Thymus (tissue), 11 donors: ENCODE measurements around the gene ARF3. TPM values are rescaled to one million over a fixed set of nuclear protein-coding genes. Genes with fewer than 3 reads are reported as not detected.
A peak's percentile ranks its signal among the peaks of the same experiment; 100 is the strongest.
"Not testable (repeated sequence)": the region's sequence is repeated elsewhere in the genome, so short reads cannot be mapped to it uniquely, and the experiment has no call there.

Experiments
- DNase-seq, 9 donors: peaks; one replicate each; pipeline ENCODE4 v3.0.0-alpha.2; 2013; ENCODE audit warnings: low spot score in 9 of 9, low read depth in 6 of 9, missing footprints in 1 of 9
- H3K27ac ChIP-seq, 2 donors: one replicate each; pipeline ENCODE4 v1.5.1; 2013; ENCODE audit warnings: control low read depth in 1 of 2, low read depth in 1 of 2, low read length in 1 of 2, mild to moderate bottlenecking in 1 of 2, moderate library complexity in 1 of 2
- H3K27me3 ChIP-seq, 2 donors: one replicate each; pipeline ENCODE4 v1.5.1; 2013; ENCODE audit warnings: low read length in 1 of 2; ENCODE audit not compliant: control insufficient read depth in 2 of 2, insufficient read depth in 1 of 2
- H3K36me3 ChIP-seq, 2 donors: one replicate each; pipeline ENCODE4 v1.5.1; 2013; ENCODE audit warnings: low read length in 1 of 2, mild to moderate bottlenecking in 1 of 2, moderate library complexity in 1 of 2; ENCODE audit not compliant: control insufficient read depth in 2 of 2, insufficient read depth in 2 of 2
- H3K4me1 ChIP-seq, 2 donors: one replicate each; pipeline ENCODE4 v1.5.1; 2013; ENCODE audit warnings: low read length in 2 of 2; ENCODE audit not compliant: control insufficient read depth in 2 of 2, insufficient read depth in 2 of 2
- H3K4me3 ChIP-seq, 2 donors: one replicate each; pipeline ENCODE4 v1.5.1; 2013; ENCODE audit warnings: low read length in 2 of 2, control low read depth in 1 of 2, mild to moderate bottlenecking in 1 of 2
- H3K9me3 ChIP-seq, 2 donors: one replicate each; pipeline ENCODE4 v1.5.1; 2013; ENCODE audit warnings: low read length in 1 of 2, mild to moderate bottlenecking in 1 of 2; ENCODE audit not compliant: control insufficient read depth in 2 of 2, insufficient read depth in 1 of 2
- whole genome bisulfite sequencing: extraction: QIAGEN DNeasy Blood & Tissue Kit; methylation state at CpG from one replicate; pipeline ENCODE4 v1.1.7; 2013; 5-methylcytosine and 5-hydroxymethylcytosine counted together
- polyA plus RNA-seq: library from polyadenylated mRNA; stranded (reverse); fragments of 200-250 nt; gene quantifications from one replicate; pipeline ENCODE4 v1.2.3, GENCODE V29; 2013
- total RNA-seq: library from RNA; stranded (reverse); fragments of 120-200 nt; gene quantifications from one replicate; pipeline ENCODE4 v1.2.4, GENCODE V29; 2013
- donor health status: healthy.

The ARF3 gene
- total and polyA plus RNA-seq, 2 donors, result 48.1 to 70.6 TPM

- H3K4me3 ChIP-seq, result peak within 1 kb of the TSS; percentile 88
- peaks cover 0 to 17% of the 10 kb centered on the region in 2 donors for H3K36me3 ChIP-seq
- 7% methylated on average over 38 of the region's 38 CpGs for WGBS
- no peaks in the 10 kb centered on the region for H3K9me3 ChIP-seq
- no peaks in the 10 kb centered on the region for H3K27me3 ChIP-seq
- H3K4me1 ChIP-seq, result peaks cover 8 to 17% of the 10 kb centered on the region in 2 donors
- peak in 3 of 9 donors; percentile 50 to 69 (median 52) for DNase-seq
- H3K27ac ChIP-seq, result peak within 1 kb of the TSS; percentile 58 to 85
These were observed 31.8 kb downstream of the ARF3 start, which contains the start of gene FKBP11 for GRCh38 chr12:48925304-48926011. FKBP11 (minus strand) TSS chr12:48925492; CDS start chr12:48925428, 64 bp downstream.

GRCh38 chr12:48924617-48925303 lies 32.5 kb downstream of the ARF3 start:
- Histone ChIP-seq H3K4me3 (peak overlapping the region; percentile 88), H3K4me1 (peaks cover 8 to 17% of the 10 kb centered on the region in 2 donors), H3K27me3 (no peaks in the 10 kb centered on the region), H3K27ac (peak overlapping the region; percentile 58 to 85), H3K9me3 (no peaks in the 10 kb centered on the region), H3K36me3 (peaks cover 0 to 13% of the 10 kb centered on the region in 2 donors)
- WGBS, result under 1% methylated on average over 43 of the region's 43 CpGs
- peak in 8 of 9 donors; percentile 40 to 88 (median 73) for DNase-seq

DNA sequence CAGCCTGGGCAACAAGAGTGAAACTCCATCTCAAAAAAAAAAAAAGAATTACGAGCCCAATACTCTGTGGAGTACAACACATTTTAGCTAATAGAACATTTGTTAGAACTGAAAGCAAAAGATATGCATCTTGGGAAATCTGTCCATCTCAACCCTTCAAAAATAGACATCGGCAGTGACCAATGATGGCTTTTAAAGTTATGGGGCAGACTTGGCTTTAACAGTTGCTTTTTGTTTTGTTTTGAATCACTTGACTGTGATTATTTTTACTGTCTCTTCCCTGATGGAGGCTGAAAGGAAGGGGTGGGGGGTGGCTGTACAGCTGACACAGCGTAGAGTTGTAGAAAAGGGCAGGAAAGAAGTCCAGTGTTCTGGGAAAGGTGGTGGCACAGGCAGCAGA lies 34.2 kb downstream of the ARF3 start:
- no peaks in the 10 kb centered on the region for H3K27me3 ChIP-seq
- H3K4me3 ChIP-seq, result no peak overlapping the region
- H3K27ac ChIP-seq, result no peak overlapping the region
- peaks cover 10 to 25% of the 10 kb centered on the region in 2 donors for H3K4me1 ChIP-seq
- peaks cover 0 to 8% of the 10 kb centered on the region in 2 donors for H3K36me3 ChIP-seq
- WGBS, result 97% methylated on average over 3 of the region's 3 CpGs
- no peak for DNase-seq
- H3K9me3 ChIP-seq, result no peaks in the 10 kb centered on the region

DNA sequence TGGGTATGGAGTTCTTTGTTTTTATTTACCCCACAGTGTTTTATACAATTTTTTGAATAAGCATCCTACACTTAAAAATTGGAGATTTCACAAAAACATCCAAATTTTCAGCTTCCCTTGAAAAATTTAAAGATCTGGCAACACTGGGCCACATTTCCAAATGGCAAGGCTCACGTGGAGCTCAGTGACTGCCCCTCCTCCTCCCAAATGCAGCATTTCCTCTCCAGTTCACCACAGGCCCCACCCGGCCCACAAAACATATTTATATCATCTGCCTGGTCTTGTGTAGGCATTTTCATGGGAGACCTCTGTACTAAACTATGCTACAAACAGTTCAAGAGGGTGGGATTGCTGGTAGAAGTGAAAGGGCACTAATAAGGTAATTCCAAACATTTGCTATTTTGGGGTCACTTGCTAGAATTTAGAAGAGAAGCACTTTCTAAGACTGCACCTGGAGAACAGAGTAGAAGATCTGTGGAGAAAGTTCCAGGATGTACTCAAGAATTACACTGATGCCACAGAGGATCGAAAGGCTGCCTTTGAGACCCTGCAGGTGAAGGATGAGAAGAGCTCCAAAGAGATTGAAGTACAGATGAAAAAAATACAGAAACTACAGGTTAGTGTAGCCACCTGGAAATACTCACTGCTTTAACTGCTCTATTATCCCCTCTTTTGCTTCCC lies 39.3 kb downstream of the ARF3 start:
- DNase-seq, result peak in 3 of 9 donors; percentile 31 to 62 (median 36)
- 22% methylated on average over 3 of the region's 3 CpGs for WGBS
- no peak overlapping the region for H3K4me3 ChIP-seq
- H3K27ac ChIP-seq, result peak overlapping the region; percentile 52 to 56
- H3K9me3 ChIP-seq, result no peaks in the 10 kb centered on the region
- H3K27me3 ChIP-seq, result no peaks in the 10 kb centered on the region
- H3K4me1 ChIP-seq, result peaks cover 9 to 15% of the 10 kb centered on the region in 2 donors
- H3K36me3 ChIP-seq, result no peaks in the 10 kb centered on the region

- Histone ChIP-seq H3K4me3 (no peak overlapping the region), H3K27me3 (peaks cover 0 to 11% of the 10 kb centered on the region in 2 donors), H3K27ac (no peak overlapping the region), H3K36me3 (no peaks in the 10 kb centered on the region), H3K9me3 (no peaks in the 10 kb centered on the region), H3K4me1 (no peaks in the 10 kb centered on the region)
- no peak for DNase-seq
These were observed 47.1 kb downstream of the ARF3 start for GRCh38 chr12:48910196-48910595.

GRCh38 chr12:48909698-48910097 lies 47.6 kb downstream of the ARF3 start:
- not testable (repeated sequence) for H3K4me3 ChIP-seq, H3K4me1 ChIP-seq, H3K9me3 ChIP-seq, DNase-seq, H3K27ac ChIP-seq, H3K36me3 ChIP-seq
- peaks cover 3 to 16% of the 10 kb centered on the region in 2 donors for H3K27me3 ChIP-seq
- WGBS, result 89% methylated on average over 11 of the region's 11 CpGs

GRCh38 chr12:48907245-48907644 lies 50.0 kb downstream of the ARF3 start:
- H3K27me3 ChIP-seq, result peaks cover 3 to 32% of the 10 kb centered on the region in 2 donors
- DNase-seq, result no peak
- H3K9me3 ChIP-seq, result no peaks in the 10 kb centered on the region
- H3K4me1 ChIP-seq, result peaks cover 2 to 6% of the 10 kb centered on the region in 2 donors
- 70% methylated on average over 3 of the region's 3 CpGs for WGBS
- H3K36me3 ChIP-seq, result no peaks in the 10 kb centered on the region
- no peak overlapping the region for H3K4me3 ChIP-seq
- no peak overlapping the region for H3K27ac ChIP-seq

GRCh38 chr12:48903982-48904411 lies 53.3 kb downstream of the ARF3 start:
- H3K27me3 ChIP-seq, result peaks cover 3 to 36% of the 10 kb centered on the region in 2 donors
- H3K9me3 ChIP-seq, result no peaks in the 10 kb centered on the region
- no peak overlapping the region for H3K27ac ChIP-seq
- whole genome bisulfite sequencing, result 1% methylated on average over 19 of the region's 19 CpGs
- DNase-seq, result peak in 8 of 9 donors; percentile 39 to 90 (median 79)
- H3K4me1 ChIP-seq, result peaks cover 2 to 6% of the 10 kb centered on the region in 2 donors
- peak overlapping the region; percentile 20 to 34 for H3K4me3 ChIP-seq
- H3K36me3 ChIP-seq, result no peaks in the 10 kb centered on the region
